ENCODE measurements around the gene CHST15. TPM values are rescaled to one million over a fixed set of nuclear protein-coding genes. Genes with fewer than 3 reads are reported as not detected.

Gene CHST15
- total RNA-seq, 2 experiments from 2014 or later: 14.7 to 26.4 TPM

GRCh38 chr10:123995082-123995460 lies 98.3 kb downstream of the CHST15 start:
- no peaks in the 10 kb centered on the region for H3K36me3 ChIP-seq (ENCODE audit: insufficient read depth, low read length)
- no TSS peak for BruUV-seq (replicated peaks)
- intact Hi-C loops (cut with micrococcal nuclease; ENCODE audit: unreplicated experiment): loop anchor here (1.0 to 10.0 kb wide), 4 partner anchors 100 to 267 kb away; no protein-coding TSS in a partner anchor
- H3K9me2 ChIP-seq (ENCODE audit: insufficient read depth, low read length): no peaks in the 10 kb centered on the region
- H3K9me3 ChIP-seq (ENCODE audit: low read length): no peaks in the 10 kb centered on the region
- TF ChIP-seq EZH2phosphoT487 (IDR thresholded peaks at IDR 0.05; ENCODE audit: borderline replicate concordance, low read depth, low read length): no peak
- TF ChIP-seq CTCF (conservative IDR thresholded peaks at IDR 0.05; ENCODE audit: low read length): no peak
- DNase-seq (ENCODE audit: low spot score): no peak
- no peak overlapping the region for H2AFZ ChIP-seq (ENCODE audit: low read length)
- H3K4me3 ChIP-seq (ENCODE audit: low read depth, low read length, poor library complexity, severe bottlenecking): no peak overlapping the region
- POLR2A ChIA-PET: interaction anchor here (0.7 to 1.0 kb wide), 2 partner anchors 136 to 394 kb away, joined by 3 to 4 read pairs; no protein-coding TSS in a partner anchor
- CTCF ChIA-PET (ENCODE audit: unreplicated experiment): interaction anchor here (0.7 to 2.8 kb wide), 8 partner anchors 34 to 410 kb away, joined by 3 to 17 read pairs (median 3); no protein-coding TSS in a partner anchor
- H3K79me2 ChIP-seq (ENCODE audit: insufficient read depth, low read depth, low read length): no peaks in the 10 kb centered on the region
- peaks cover 10% of the 10 kb centered on the region for H3K4me1 ChIP-seq (ENCODE audit: insufficient read depth, low read length, poor library complexity, severe bottlenecking)
- no peak overlapping the region for H3K27ac ChIP-seq (ENCODE audit: low read depth, low read length, poor library complexity, severe bottlenecking)
- peak overlapping the region; percentile 69; the same call in 1 of the 2 replicates for H3K4me2 ChIP-seq (ENCODE audit: low read length)
- H4K20me1 ChIP-seq (ENCODE audit: insufficient read depth, low read length): no peaks in the 10 kb centered on the region

- CTCF ChIA-PET (ENCODE audit: unreplicated experiment): interaction anchor here (0.7 to 2.8 kb wide), 7 partner anchors 34 to 411 kb away, joined by 3 to 17 read pairs (median 3); no protein-coding TSS in a partner anchor
- H2AFZ ChIP-seq (ENCODE audit: low read length): peak overlapping the region; percentile 56; the same call in 1 of the 2 replicates
- TF ChIP-seq EZH2phosphoT487 (IDR thresholded peaks at IDR 0.05; ENCODE audit: borderline replicate concordance, low read depth, low read length) (no peak), CTCF (conservative IDR thresholded peaks at IDR 0.05; ENCODE audit: low read length) (peak; percentile 97)
Measured at GRCh38 chr10:123994417-123995081, 98.8 kb downstream of the CHST15 start.

More at GRCh38 chr10:123994417-123995081, 98.8 kb downstream of the CHST15 start:
- H3K4me1 ChIP-seq (ENCODE audit: insufficient read depth, low read length, poor library complexity, severe bottlenecking): peaks cover 10% of the 10 kb centered on the region
- peak; percentile 78 for DNase-seq (ENCODE audit: low spot score)
- no peaks in the 10 kb centered on the region for H3K9me2 ChIP-seq (ENCODE audit: insufficient read depth, low read length)
- H3K79me2 ChIP-seq (ENCODE audit: insufficient read depth, low read depth, low read length): no peaks in the 10 kb centered on the region
- no peak overlapping the region for H3K27ac ChIP-seq (ENCODE audit: low read depth, low read length, poor library complexity, severe bottlenecking)
- peak overlapping the region; percentile 41 for H3K4me3 ChIP-seq (ENCODE audit: low read depth, low read length, poor library complexity, severe bottlenecking)
- POLR2A ChIA-PET: interaction anchor here (0.7 to 1.0 kb wide), 2 partner anchors 136 to 395 kb away, joined by 3 to 4 read pairs; no protein-coding TSS in a partner anchor
- no TSS peak for BruUV-seq (replicated peaks)
- H3K9me3 ChIP-seq (ENCODE audit: low read length): no peaks in the 10 kb centered on the region
- peak overlapping the region; percentile 69 for H3K4me2 ChIP-seq (ENCODE audit: low read length)
- no peaks in the 10 kb centered on the region for H3K36me3 ChIP-seq (ENCODE audit: insufficient read depth, low read length)
- intact Hi-C loops (cut with micrococcal nuclease; ENCODE audit: unreplicated experiment): loop anchor here (1.0 to 10.0 kb wide), 6 partner anchors 100 to 409 kb away; no protein-coding TSS in a partner anchor
- no peaks in the 10 kb centered on the region for H4K20me1 ChIP-seq (ENCODE audit: insufficient read depth, low read length)
